ENCODE results near the gene MGRN1.

MGRN1 gene

GRCh38 chr16:4656221-4656620 lies 31.6 kb downstream of the MGRN1 start:
- no peak for TF ChIP-seq TAF1 (IDR thresholded peaks at IDR 0.05; ENCODE audit: borderline replicate concordance, insufficient read depth, low read length)
- TF ChIP-seq FOXP2 (optimal IDR thresholded peaks at IDR 0.05; ENCODE audit: borderline replicate concordance, extremely low read depth, extremely low read length, insufficient read depth) = no peak
- TF ChIP-seq POLR2AphosphoS5 (IDR thresholded peaks at IDR 0.05; ENCODE audit: low read depth, low read length) = no peak
- no peak for TF ChIP-seq REST (IDR thresholded peaks at IDR 0.05; ENCODE audit: insufficient read depth in 1 of 2, low read depth in 2 of 2, low read length in 2 of 2)
- no peak for TF ChIP-seq SIN3A (IDR thresholded peaks at IDR 0.05; ENCODE audit: borderline replicate concordance, insufficient read depth, low read length)

GRCh38 chr16:4656695-4657686 lies 32.4 kb downstream of the MGRN1 start:
- no peak for TF ChIP-seq REST (IDR thresholded peaks at IDR 0.05; ENCODE audit: insufficient read depth in 1 of 2, low read depth in 2 of 2, low read length in 2 of 2)
- TF ChIP-seq SIN3A (IDR thresholded peaks at IDR 0.05; ENCODE audit: borderline replicate concordance, insufficient read depth, low read length) = no peak
- no peak for TF ChIP-seq FOXP2 (optimal IDR thresholded peaks at IDR 0.05; ENCODE audit: borderline replicate concordance, extremely low read depth, extremely low read length, insufficient read depth)
- no peak for TF ChIP-seq TAF1 (IDR thresholded peaks at IDR 0.05; ENCODE audit: borderline replicate concordance, insufficient read depth, low read length)
- TF ChIP-seq POLR2AphosphoS5 (IDR thresholded peaks at IDR 0.05; ENCODE audit: low read depth, low read length) = no peak

GRCh38 chr16:4659363-4660353 lies 35.0 kb downstream of the MGRN1 start:
- no peak for TF ChIP-seq FOXP2 (optimal IDR thresholded peaks at IDR 0.05; ENCODE audit: borderline replicate concordance, extremely low read depth, extremely low read length, insufficient read depth)
- TF ChIP-seq TAF1 (IDR thresholded peaks at IDR 0.05; ENCODE audit: borderline replicate concordance, insufficient read depth, low read length) = no peak
- TF ChIP-seq SIN3A (IDR thresholded peaks at IDR 0.05; ENCODE audit: borderline replicate concordance, insufficient read depth, low read length) = no peak
- TF ChIP-seq REST (IDR thresholded peaks at IDR 0.05; ENCODE audit: insufficient read depth in 1 of 2, low read depth in 2 of 2, low read length in 2 of 2) = no peak
- TF ChIP-seq POLR2AphosphoS5 (IDR thresholded peaks at IDR 0.05; ENCODE audit: low read depth, low read length) = no peak

GRCh38 chr16:4660454-4661007 lies 35.9 kb downstream of the MGRN1 start:
- TF ChIP-seq TAF1 (IDR thresholded peaks at IDR 0.05; ENCODE audit: borderline replicate concordance, insufficient read depth, low read length) (no peak), FOXP2 (optimal IDR thresholded peaks at IDR 0.05; ENCODE audit: borderline replicate concordance, extremely low read depth, extremely low read length, insufficient read depth) (no peak), POLR2AphosphoS5 (IDR thresholded peaks at IDR 0.05; ENCODE audit: low read depth, low read length) (no peak), SIN3A (IDR thresholded peaks at IDR 0.05; ENCODE audit: borderline replicate concordance, insufficient read depth, low read length) (no peak), REST (IDR thresholded peaks at IDR 0.05; ENCODE audit: insufficient read depth in 1 of 2, low read depth in 2 of 2, low read length in 2 of 2) (no peak)
